GM12878 (cell line): ENCODE measurements around the gene AGPAT2. TPM values are rescaled to one million over a fixed set of nuclear protein-coding genes. Genes with fewer than 3 reads are reported as not detected.

ENCODE experiments used
- ATAC-seq: fragments of 200-7000 bp; cut with Tn5 transposase; 3 replicates; pipeline ENCODE4 v1.9.1; 2020; ENCODE audit warnings: mild to moderate bottlenecking, moderate library complexity
- BruUV-seq: library from RNA; stranded (reverse); fragments of 400-500 nt; replicated peaks from 2 replicates; lab custom pipeline; 2021; lab: Mats Ljungman, UMichigan
- CTCF ChIA-PET: fragments of 300-600 bp; sonication (Branson Sonifier 250); formaldehyde crosslinking; extraction: SDS; loops from one replicate; lab custom pipeline; 2021; ENCODE audit warnings: inconsistent platforms; lab: Yijun Ruan, JAX
- POLR2A ChIA-PET: fragments of 350-600 bp; formaldehyde crosslinking; extraction: SDS; loops from one replicate; lab custom pipeline; 2021; ENCODE audit warnings: inconsistent platforms; lab: Charles Lee
- RAD21 ChIA-PET: fragments of 300-600 bp; sonication (Branson Sonifier 250); formaldehyde crosslinking; loops from one replicate; lab custom pipeline; 2023; ENCODE audit warnings: antibody characterized with exemption; ENCODE audit not compliant: unreplicated experiment; lab: Charles Lee
- SMC1A ChIA-PET: fragments of 300-600 bp; sonication (Branson Sonifier 250); formaldehyde crosslinking; loops from one replicate; lab custom pipeline; 2023; ENCODE audit not compliant: unreplicated experiment, uncharacterized antibody; lab: Charles Lee
- DNase-seq: peaks from one replicate; pipeline ENCODE4 v3.0.0-alpha.2; 2011; ENCODE audit warnings: low read depth, low spot score
- FAIRE-seq: peaks from 3 replicates; lab custom pipeline; 2011; peaks lifted over from hg19 to GRCh38; lab: Jason Lieb, UNC
- H2AFZ ChIP-seq: 2 replicates; pipeline ENCODE4 v1.6.0; 2011; ENCODE audit warnings: low read depth, low read length, control low read depth; ENCODE audit not compliant: control insufficient read depth
- H3K27ac ChIP-seq: 2 replicates; pipeline ENCODE4 v1.5.1; 2011; ENCODE audit warnings: control low read depth; ENCODE audit not compliant: control insufficient read depth, insufficient read depth
- H3K27me3 ChIP-seq, 2 experiments: replicated peaks in 1 of 2; 2 replicates each; pipeline versions ENCODE4 v1.6.0 to v1.6.1; 2011; ENCODE audit warnings: low read length in 1 of 2; ENCODE audit not compliant: control insufficient read depth in 2 of 2, insufficient read depth in 2 of 2
- H3K36me3 ChIP-seq, 2 experiments: 2 replicates each; pipeline ENCODE4 v1.5.1; 2011; ENCODE audit warnings: low read length in 1 of 2; ENCODE audit not compliant: control insufficient read depth in 2 of 2, insufficient read depth in 2 of 2
- H3K4me1 ChIP-seq: 2 replicates; pipeline ENCODE4 v1.6.1; 2011; ENCODE audit warnings: mild to moderate bottlenecking, low read length, moderate library complexity, mixed read lengths; ENCODE audit not compliant: control insufficient read depth, insufficient read depth
- H3K4me2 ChIP-seq: 2 replicates; pipeline ENCODE4 v1.6.0; 2011; ENCODE audit warnings: control low read depth; ENCODE audit not compliant: control insufficient read depth, insufficient read depth
- H3K4me3 ChIP-seq: fragments of 200-600 bp; sonication (generic); 2 replicates; pipeline ENCODE4 v1.5.1; 2016
- H3K79me2 ChIP-seq: 2 replicates; pipeline ENCODE4 v1.6.0; 2011; ENCODE audit warnings: low read length; ENCODE audit not compliant: control insufficient read depth, insufficient read depth
- H3K9ac ChIP-seq: 2 replicates; pipeline ENCODE4 v1.8.0; 2011; ENCODE audit warnings: low read length, control low read depth, mixed read lengths; ENCODE audit not compliant: control insufficient read depth, insufficient read depth
- H3K9me3 ChIP-seq: replicated peaks from 3 replicates; pipeline ENCODE4 v1.5.1; 2011; ENCODE audit warnings: mild to moderate bottlenecking, low read length; ENCODE audit not compliant: control insufficient read depth, insufficient read depth
- H4K20me1 ChIP-seq: 2 replicates; pipeline ENCODE4 v1.6.0; 2011; ENCODE audit not compliant: control insufficient read depth, insufficient read depth
- CREB1 ChIP-seq: IDR thresholded peaks from 2 replicates; pipeline ENCODE4 v1.6.1; 2012; ENCODE audit warnings: low read depth, mild to moderate bottlenecking, inconsistent platforms
- EP300 ChIP-seq, 2 experiments: fragments of 150-350 bp in 1 of 2; IDR thresholded peaks; 2 replicates each; pipeline ENCODE4 v1.6.1; 2011 to 2012; ENCODE audit warnings: low read depth in 2 of 2, low read length in 2 of 2, borderline replicate concordance in 1 of 2, improper control_type of control experiment in 1 of 2, inconsistent platforms in 1 of 2; ENCODE audit not compliant: control insufficient read depth in 1 of 2
- ETV6 ChIP-seq, 2 experiments: fragments of 450-650 bp in 1 of 2; IDR thresholded peaks in 1 of 2; conservative IDR thresholded peaks in 1 of 2; 2 replicates each; pipeline ENCODE4 v1.6.1; 2014; ENCODE audit warnings: antibody characterized with exemption in 1 of 2, borderline replicate concordance in 1 of 2, low read depth in 1 of 2, mild to moderate bottlenecking in 1 of 2, moderate library complexity in 1 of 2
- EZH2 ChIP-seq: IDR thresholded peaks from 2 replicates; pipeline ENCODE4 v1.6.1; 2012; ENCODE audit warnings: low read depth, mild to moderate bottlenecking, control low read depth, inconsistent platforms, low read length, borderline replicate concordance; ENCODE audit not compliant: control insufficient read depth
- ZNF217 ChIP-seq: fragments of 450-650 bp; IDR thresholded peaks from 2 replicates; pipeline ENCODE4 v1.6.1; 2017; ENCODE audit warnings: antibody characterized with exemption, mild to moderate bottlenecking
- WGBS: methylation state at CpG from one replicate; pipeline ENCODE4 v1.1.6; 2016; ENCODE audit warnings: low lambda C conversion rate; ENCODE audit not compliant: insufficient replicate concordance, insufficient coverage; ENCODE audit errors: missing lambda C conversion rate; 5-methylcytosine and 5-hydroxymethylcytosine counted together
- in situ Hi-C: fragments of 300-500 bp; cut with MboI; formaldehyde crosslinking; loops from 9 replicates; pipeline ENCODE4 v1.14.3; 2018; ENCODE audit warnings: mixed read lengths
- intact Hi-C: fragments of 100-400 bp; cut with micrococcal nuclease; formaldehyde crosslinking; loops from one replicate; pipeline ENCODE4 v1.14.2; 2022; ENCODE audit not compliant: unreplicated experiment
- polyA plus RNA-seq, 11 experiments: library from polyadenylated mRNA; depleted of rRNA in 4 of 11; unstranded in 6 of 11; stranded (reverse) in 5 of 11; fragments of >200 nt; fragmentation: Nextera tagmentation in 4 of 11; fragmentation: Illumina TruSeq in 1 of 11; extraction: Ambion mirVana in 4 of 11; extraction: Trizol in 1 of 11; gene quantifications; 1 replicate in 1 of 11; 2 replicates in 10 of 11; pipeline versions ENCODE4 v1.2.1 to v1.2.3, GENCODE V29; 2011 to 2016; ENCODE audit warnings: inconsistent platforms in 2 of 11, missing spikeins in 2 of 11, low read depth in 1 of 11
- total RNA-seq, 4 experiments: library from RNA; depleted of rRNA in 3 of 4; stranded (reverse); fragments of >200 nt in 3 of 4; fragmentation: Illumina TruSeq in 1 of 4; extraction: Trizol in 1 of 4; gene quantifications; 2 replicates each; pipeline versions ENCODE4 v1.2.1 to v1.2.3, GENCODE V29; 2013 to 2021
- TF ChIP-seq, protein P1 (sequence below): fragments of 450-650 bp; IDR thresholded peaks from 2 replicates; pipeline ENCODE4 v1.6.1; 2018; ENCODE audit warnings: borderline replicate concordance, mild to moderate bottlenecking; ENCODE audit not compliant: partially characterized antibody
- TF ChIP-seq, protein P2 (sequence below): fragments of 450-650 bp; IDR thresholded peaks from 2 replicates; pipeline ENCODE4 v1.6.1; 2018; ENCODE audit warnings: mild to moderate bottlenecking, low read depth, moderate library complexity; ENCODE audit not compliant: partially characterized antibody
- TF ChIP-seq, protein P3 (sequence below): fragments of 450-650 bp; IDR thresholded peaks from 2 replicates; pipeline ENCODE4 v1.6.1; 2017; ENCODE audit warnings: low read depth, mild to moderate bottlenecking, moderate library complexity
- TF ChIP-seq, protein P4 (sequence below): fragments of 450-650 bp; conservative IDR thresholded peaks from 2 replicates; pipeline ENCODE4 v1.6.1; 2017; ENCODE audit warnings: mild to moderate bottlenecking, moderate library complexity

Gene AGPAT2
- total and polyA plus RNA-seq, 10 of the 15 experiments (the other 5 are each of a cell fraction or from before 2014, with no cell fraction given) = 0.10 to 28.5 (median 18.2) TPM

DNA sequence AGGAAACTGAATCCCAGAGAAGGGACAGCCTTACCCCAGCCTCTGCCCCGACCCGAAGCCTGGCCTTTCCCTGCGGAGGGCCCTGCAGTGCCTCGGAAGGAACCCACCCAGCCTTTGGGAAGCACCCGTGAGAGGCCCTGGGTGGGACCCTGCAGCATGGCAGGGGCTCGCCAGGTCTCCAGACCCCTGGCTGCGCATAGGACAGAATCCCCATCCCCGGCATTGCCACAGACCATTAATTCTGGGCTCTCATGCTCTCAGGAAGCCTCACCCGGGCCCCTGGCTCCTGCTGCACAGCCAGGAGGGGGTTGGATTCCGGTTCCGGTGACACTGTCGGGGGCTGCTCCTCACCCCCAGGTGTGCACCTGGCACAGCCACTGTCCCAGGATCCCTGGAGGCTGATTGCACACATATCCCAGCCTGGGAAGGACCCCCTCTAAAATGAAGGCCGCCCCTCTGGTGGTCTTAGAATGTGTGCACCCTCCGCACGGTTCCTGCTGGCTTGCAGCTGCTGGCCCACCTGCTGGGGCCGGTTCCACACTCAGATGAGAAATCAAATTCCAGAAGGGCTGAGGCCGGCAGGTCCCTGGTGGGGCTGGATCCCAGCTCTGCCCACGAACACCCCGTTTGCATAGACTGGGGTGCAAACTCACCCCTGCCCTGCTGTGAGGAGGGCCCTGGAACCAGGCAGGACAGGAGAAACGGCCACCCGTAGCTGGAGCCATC lies 19.9 kb downstream of the AGPAT2 start (continued):
- TF ChIP-seq, protein P1, sequence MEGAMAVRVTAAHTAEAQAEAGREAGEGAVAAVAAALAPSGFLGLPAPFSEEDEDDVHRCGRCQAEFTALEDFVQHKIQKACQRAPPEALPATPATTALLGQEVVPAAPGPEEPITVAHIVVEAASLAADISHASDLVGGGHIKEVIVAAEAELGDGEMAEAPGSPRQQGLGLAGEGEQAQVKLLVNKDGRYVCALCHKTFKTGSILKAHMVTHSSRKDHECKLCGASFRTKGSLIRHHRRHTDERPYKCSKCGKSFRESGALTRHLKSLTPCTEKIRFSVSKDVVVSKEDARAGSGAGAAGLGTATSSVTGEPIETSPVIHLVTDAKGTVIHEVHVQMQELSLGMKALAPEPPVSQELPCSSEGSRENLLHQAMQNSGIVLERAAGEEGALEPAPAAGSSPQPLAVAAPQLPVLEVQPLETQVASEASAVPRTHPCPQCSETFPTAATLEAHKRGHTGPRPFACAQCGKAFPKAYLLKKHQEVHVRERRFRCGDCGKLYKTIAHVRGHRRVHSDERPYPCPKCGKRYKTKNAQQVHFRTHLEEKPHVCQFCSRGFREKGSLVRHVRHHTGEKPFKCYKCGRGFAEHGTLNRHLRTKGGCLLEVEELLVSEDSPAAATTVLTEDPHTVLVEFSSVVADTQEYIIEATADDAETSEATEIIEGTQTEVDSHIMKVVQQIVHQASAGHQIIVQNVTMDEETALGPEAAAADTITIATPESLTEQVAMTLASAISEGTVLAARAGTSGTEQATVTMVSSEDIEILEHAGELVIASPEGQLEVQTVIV = no peak
- TF ChIP-seq, protein P2, sequence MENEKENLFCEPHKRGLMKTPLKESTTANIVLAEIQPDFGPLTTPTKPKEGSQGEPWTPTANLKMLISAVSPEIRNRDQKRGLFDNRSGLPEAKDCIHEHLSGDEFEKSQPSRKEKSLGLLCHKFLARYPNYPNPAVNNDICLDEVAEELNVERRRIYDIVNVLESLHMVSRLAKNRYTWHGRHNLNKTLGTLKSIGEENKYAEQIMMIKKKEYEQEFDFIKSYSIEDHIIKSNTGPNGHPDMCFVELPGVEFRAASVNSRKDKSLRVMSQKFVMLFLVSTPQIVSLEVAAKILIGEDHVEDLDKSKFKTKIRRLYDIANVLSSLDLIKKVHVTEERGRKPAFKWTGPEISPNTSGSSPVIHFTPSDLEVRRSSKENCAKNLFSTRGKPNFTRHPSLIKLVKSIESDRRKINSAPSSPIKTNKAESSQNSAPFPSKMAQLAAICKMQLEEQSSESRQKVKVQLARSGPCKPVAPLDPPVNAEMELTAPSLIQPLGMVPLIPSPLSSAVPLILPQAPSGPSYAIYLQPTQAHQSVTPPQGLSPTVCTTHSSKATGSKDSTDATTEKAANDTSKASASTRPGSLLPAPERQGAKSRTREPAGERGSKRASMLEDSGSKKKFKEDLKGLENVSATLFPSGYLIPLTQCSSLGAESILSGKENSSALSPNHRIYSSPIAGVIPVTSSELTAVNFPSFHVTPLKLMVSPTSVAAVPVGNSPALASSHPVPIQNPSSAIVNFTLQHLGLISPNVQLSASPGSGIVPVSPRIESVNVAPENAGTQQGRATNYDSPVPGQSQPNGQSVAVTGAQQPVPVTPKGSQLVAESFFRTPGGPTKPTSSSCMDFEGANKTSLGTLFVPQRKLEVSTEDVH = no peak

DNA sequence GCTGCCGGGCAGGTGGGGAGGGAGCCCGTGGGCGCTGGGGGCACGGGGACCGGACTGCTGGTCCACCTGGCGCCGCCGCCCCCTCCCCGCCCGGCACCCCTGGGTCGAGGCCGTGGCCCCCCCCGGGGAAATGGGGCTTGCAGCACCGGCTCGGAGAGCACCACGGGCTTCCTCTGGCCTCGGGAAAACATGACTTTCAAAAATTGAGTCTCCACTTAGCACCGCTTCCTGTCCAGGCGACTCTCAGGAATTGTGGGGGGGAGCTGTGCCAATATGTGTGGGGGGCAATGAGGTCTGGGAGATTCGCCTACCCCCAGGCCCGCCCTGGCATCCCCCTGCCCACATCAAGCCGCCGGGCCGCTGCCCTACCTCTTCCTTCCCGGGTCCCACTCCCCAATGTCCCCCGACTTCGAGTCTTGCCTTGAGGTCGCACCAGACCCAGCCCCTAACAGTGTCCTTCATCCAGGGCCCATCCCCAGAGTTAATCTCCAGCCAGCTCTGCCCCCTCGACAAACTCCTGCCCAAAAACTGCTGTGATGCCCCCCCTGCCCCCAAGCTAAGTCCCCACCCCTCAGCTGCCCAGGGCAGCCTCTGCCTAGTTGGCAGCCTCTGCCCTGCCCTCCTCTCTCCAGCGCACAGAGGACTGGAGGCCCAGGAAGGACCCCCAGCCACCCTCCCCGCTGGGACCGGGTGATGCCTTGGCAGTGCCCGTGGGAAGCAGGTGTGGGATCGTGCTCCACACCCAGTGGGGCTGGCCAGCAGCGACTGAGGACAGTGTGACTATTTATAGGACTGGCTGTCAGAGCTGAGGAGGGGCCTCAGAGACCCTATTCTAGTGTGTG lies 20.7 kb downstream of the AGPAT2 start:
- H3K27me3 ChIP-seq = peaks cover 4 to 7% of the 10 kb centered on the region in 2 experiments; a peak in 3 of 4 replicates
- no peaks in the 10 kb centered on the region for H4K20me1 ChIP-seq
- no peak overlapping the region for H3K4me3 ChIP-seq
- no peaks in the 10 kb centered on the region for H3K36me3 ChIP-seq
- ATAC-seq (no peak), DNase-seq (no peak), FAIRE-seq (no peak)
- no TSS peak for BruUV-seq
- ChIA-PET RAD21 (interaction anchor here (0.7 kb wide), 1 partner anchor 21 kb away, joined by 4 read pairs; the partner anchor contains the start of gene AGPAT2), CTCF (no interaction called here), SMC1A (no interaction called here), POLR2A (no interaction called here)
- no peaks in the 10 kb centered on the region for H3K79me2 ChIP-seq
- no peaks in the 10 kb centered on the region for H3K9me3 ChIP-seq
- in situ Hi-C loops = no loop called here
- no peak overlapping the region for H3K4me2 ChIP-seq
- H2AFZ ChIP-seq = no peak overlapping the region
- intact Hi-C loops = no loop called here
- no peak overlapping the region for H3K9ac ChIP-seq
- H3K4me1 ChIP-seq = no peaks in the 10 kb centered on the region
- H3K27ac ChIP-seq = no peak overlapping the region
- WGBS = 17% methylated on average over 24 of the region's 35 CpGs
- TF ChIP-seq ETV6 (conservative IDR thresholded peaks at IDR 0.05 in 1 of 2, IDR thresholded peaks at IDR 0.05 in 1 of 2; ENCODE audit: borderline replicate concordance in 1 of 2, low read depth in 1 of 2) = no peak
- TF ChIP-seq EZH2 = no peak
- TF ChIP-seq, protein P3, sequence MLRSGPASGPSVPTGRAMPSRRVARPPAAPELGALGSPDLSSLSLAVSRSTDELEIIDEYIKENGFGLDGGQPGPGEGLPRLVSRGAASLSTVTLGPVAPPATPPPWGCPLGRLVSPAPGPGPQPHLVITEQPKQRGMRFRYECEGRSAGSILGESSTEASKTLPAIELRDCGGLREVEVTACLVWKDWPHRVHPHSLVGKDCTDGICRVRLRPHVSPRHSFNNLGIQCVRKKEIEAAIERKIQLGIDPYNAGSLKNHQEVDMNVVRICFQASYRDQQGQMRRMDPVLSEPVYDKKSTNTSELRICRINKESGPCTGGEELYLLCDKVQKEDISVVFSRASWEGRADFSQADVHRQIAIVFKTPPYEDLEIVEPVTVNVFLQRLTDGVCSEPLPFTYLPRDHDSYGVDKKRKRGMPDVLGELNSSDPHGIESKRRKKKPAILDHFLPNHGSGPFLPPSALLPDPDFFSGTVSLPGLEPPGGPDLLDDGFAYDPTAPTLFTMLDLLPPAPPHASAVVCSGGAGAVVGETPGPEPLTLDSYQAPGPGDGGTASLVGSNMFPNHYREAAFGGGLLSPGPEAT = no peak
- TF ChIP-seq ZNF217 = no peak
- TF ChIP-seq, protein P4, sequence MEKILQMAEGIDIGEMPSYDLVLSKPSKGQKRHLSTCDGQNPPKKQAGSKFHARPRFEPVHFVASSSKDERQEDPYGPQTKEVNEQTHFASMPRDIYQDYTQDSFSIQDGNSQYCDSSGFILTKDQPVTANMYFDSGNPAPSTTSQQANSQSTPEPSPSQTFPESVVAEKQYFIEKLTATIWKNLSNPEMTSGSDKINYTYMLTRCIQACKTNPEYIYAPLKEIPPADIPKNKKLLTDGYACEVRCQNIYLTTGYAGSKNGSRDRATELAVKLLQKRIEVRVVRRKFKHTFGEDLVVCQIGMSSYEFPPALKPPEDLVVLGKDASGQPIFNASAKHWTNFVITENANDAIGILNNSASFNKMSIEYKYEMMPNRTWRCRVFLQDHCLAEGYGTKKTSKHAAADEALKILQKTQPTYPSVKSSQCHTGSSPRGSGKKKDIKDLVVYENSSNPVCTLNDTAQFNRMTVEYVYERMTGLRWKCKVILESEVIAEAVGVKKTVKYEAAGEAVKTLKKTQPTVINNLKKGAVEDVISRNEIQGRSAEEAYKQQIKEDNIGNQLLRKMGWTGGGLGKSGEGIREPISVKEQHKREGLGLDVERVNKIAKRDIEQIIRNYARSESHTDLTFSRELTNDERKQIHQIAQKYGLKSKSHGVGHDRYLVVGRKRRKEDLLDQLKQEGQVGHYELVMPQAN = no peak
- no peak for TF ChIP-seq CREB1
- TF ChIP-seq EP300 (IDR thresholded peaks at IDR 0.05; ENCODE audit: borderline replicate concordance in 1 of 2, control insufficient read depth in 1 of 2, low read depth in 2 of 2, low read length in 2 of 2) = no peak
